Retinal pigment epithelial cell (primary cell): Measurements from ENCODE around the gene TBX19.
A peak's percentile ranks its signal among the peaks of the same experiment; 100 is the strongest.

ENCODE experiments used
- DNase-seq: peaks from one replicate; pipeline ENCODE4 v3.0.0-alpha.2; 2010; ENCODE audit warnings: low read depth
- H3K4me3 ChIP-seq: 2 replicates; pipeline ENCODE4 v1.5.1; 2011; ENCODE audit warnings: mild to moderate bottlenecking, low read length, control low read depth, moderate library complexity
- CTCF ChIP-seq: conservative IDR thresholded peaks from 2 replicates; pipeline ENCODE4 v1.5.1; 2011; ENCODE audit warnings: low read depth, low read length, control low read depth, inconsistent platforms

Gene TBX19

GRCh38 chr1:168317309-168317708, 36.6 kb downstream of the TBX19 start:
- no peak for TF ChIP-seq CTCF
- DNase-seq: no peak
- no peak overlapping the region for H3K4me3 ChIP-seq

- no peak overlapping the region for H3K4me3 ChIP-seq
- no peak for DNase-seq
- TF ChIP-seq CTCF: no peak
Observed at GRCh38 chr1:168319691-168320090, 39.0 kb downstream of the TBX19 start.

- no peak for DNase-seq
- no peak for TF ChIP-seq CTCF
Observed at GRCh38 chr1:168320149-168320548, 39.5 kb downstream of the TBX19 start.

GRCh38 chr1:168320800-168321450, 40.2 kb downstream of the TBX19 start:
- peak; percentile 36 for DNase-seq
- TF ChIP-seq CTCF: no peak
- no peak overlapping the region for H3K4me3 ChIP-seq

More at GRCh38 chr1:168320149-168320548, 39.5 kb downstream of the TBX19 start:
- H3K4me3 ChIP-seq: no peak overlapping the region

GRCh38 chr1:168321945-168322344, 41.3 kb downstream of the TBX19 start:
- DNase-seq: peak; percentile 5
- no peak overlapping the region for H3K4me3 ChIP-seq
- TF ChIP-seq CTCF: peak; percentile 42

- no peak for DNase-seq
- no peak overlapping the region for H3K4me3 ChIP-seq
- TF ChIP-seq CTCF: no peak
Observed at GRCh38 chr1:168324745-168325425, 44.2 kb downstream of the TBX19 start.
